Measurements from ENCODE around the gene NHERF1. TPM values are rescaled to one million over a fixed set of nuclear protein-coding genes. Genes with fewer than 3 reads are reported as not detected.

NHERF1 gene
- total and polyA plus RNA-seq, 9 of the 15 experiments (the other 6 are each of a cell fraction or from before 2014, with no cell fraction given), result 11.4 to 79.9 (median 36.9) TPM

- no peak for TF ChIP-seq CHD7 (IDR thresholded peaks at IDR 0.05; ENCODE audit: low read depth, low read length)
- TF ChIP-seq SLC30A9 (CRISPR knock-in tag; IDR thresholded peaks at IDR 0.05), result no peak
- TF ChIP-seq ZNF507 (tag; conservative IDR thresholded peaks at IDR 0.05), result no peak
- TF ChIP-seq, protein P1, sequence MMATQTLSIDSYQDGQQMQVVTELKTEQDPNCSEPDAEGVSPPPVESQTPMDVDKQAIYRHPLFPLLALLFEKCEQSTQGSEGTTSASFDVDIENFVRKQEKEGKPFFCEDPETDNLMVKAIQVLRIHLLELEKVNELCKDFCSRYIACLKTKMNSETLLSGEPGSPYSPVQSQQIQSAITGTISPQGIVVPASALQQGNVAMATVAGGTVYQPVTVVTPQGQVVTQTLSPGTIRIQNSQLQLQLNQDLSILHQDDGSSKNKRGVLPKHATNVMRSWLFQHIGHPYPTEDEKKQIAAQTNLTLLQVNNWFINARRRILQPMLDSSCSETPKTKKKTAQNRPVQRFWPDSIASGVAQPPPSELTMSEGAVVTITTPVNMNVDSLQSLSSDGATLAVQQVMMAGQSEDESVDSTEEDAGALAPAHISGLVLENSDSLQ (IDR thresholded peaks at IDR 0.05), result no peak
- no peak for TF ChIP-seq NEUROD1 (IDR thresholded peaks at IDR 0.05; ENCODE audit: borderline replicate concordance, low read depth, low read length, partially characterized antibody)
- TF ChIP-seq, protein P2, sequence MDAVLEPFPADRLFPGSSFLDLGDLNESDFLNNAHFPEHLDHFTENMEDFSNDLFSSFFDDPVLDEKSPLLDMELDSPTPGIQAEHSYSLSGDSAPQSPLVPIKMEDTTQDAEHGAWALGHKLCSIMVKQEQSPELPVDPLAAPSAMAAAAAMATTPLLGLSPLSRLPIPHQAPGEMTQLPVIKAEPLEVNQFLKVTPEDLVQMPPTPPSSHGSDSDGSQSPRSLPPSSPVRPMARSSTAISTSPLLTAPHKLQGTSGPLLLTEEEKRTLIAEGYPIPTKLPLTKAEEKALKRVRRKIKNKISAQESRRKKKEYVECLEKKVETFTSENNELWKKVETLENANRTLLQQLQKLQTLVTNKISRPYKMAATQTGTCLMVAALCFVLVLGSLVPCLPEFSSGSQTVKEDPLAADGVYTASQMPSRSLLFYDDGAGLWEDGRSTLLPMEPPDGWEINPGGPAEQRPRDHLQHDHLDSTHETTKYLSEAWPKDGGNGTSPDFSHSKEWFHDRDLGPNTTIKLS (IDR thresholded peaks at IDR 0.05; ENCODE audit: borderline replicate concordance, low read depth), result no peak
- TF ChIP-seq, protein P3, sequence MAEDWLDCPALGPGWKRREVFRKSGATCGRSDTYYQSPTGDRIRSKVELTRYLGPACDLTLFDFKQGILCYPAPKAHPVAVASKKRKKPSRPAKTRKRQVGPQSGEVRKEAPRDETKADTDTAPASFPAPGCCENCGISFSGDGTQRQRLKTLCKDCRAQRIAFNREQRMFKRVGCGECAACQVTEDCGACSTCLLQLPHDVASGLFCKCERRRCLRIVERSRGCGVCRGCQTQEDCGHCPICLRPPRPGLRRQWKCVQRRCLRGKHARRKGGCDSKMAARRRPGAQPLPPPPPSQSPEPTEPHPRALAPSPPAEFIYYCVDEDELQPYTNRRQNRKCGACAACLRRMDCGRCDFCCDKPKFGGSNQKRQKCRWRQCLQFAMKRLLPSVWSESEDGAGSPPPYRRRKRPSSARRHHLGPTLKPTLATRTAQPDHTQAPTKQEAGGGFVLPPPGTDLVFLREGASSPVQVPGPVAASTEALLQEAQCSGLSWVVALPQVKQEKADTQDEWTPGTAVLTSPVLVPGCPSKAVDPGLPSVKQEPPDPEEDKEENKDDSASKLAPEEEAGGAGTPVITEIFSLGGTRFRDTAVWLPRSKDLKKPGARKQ (CRISPR knock-in tag; IDR thresholded peaks at IDR 0.05), result no peak
- no peak for TF ChIP-seq FOS (IDR thresholded peaks at IDR 0.05; ENCODE audit: extremely low read depth, insufficient read length)
- no peak for TF ChIP-seq ZNF780A (CRISPR knock-in tag; IDR thresholded peaks at IDR 0.05)
- TF ChIP-seq ZNF121 (CRISPR knock-in tag; conservative IDR thresholded peaks at IDR 0.05), result no peak
- no peak for TF ChIP-seq MCM3 (IDR thresholded peaks at IDR 0.05)
- no peak for TF ChIP-seq ZNF12 (CRISPR knock-in tag; IDR thresholded peaks at IDR 0.05)
- TF ChIP-seq MEF2A (IDR thresholded peaks at IDR 0.05; ENCODE audit: control insufficient read depth, low read depth, low read length), result no peak
These were observed 43.9 kb upstream of the NHERF1 start (continued) for GRCh38 chr17:74704544-74704943.
